ENCODE results near the gene GMPR.
"Not testable (repeated sequence)": the region's sequence is repeated elsewhere in the genome, so short reads cannot be mapped to it uniquely, and the experiment has no call there.

GRCh38 chr6:16226117-16227047 lies 12.0 kb upstream of the GMPR start:
- TF ChIP-seq POLR2A, CTCF (IDR thresholded peaks at IDR 0.05): not testable (repeated sequence)

All from esophagus squamous epithelium (tissue), 4 donors.